Fibroblast of skin of abdomen (primary cell): ENCODE results near the gene CTBP1.
A peak's percentile ranks its signal among the peaks of the same experiment; 100 is the strongest.

Experiments used
- DNase-seq: peaks from one replicate; pipeline ENCODE4 v3.0.0-alpha.2; 2013

The CTBP1 gene

GRCh38 chr4:1283711-1284110 is 34.8 kb upstream of the CTBP1 start:
- no peak for DNase-seq

DNA sequence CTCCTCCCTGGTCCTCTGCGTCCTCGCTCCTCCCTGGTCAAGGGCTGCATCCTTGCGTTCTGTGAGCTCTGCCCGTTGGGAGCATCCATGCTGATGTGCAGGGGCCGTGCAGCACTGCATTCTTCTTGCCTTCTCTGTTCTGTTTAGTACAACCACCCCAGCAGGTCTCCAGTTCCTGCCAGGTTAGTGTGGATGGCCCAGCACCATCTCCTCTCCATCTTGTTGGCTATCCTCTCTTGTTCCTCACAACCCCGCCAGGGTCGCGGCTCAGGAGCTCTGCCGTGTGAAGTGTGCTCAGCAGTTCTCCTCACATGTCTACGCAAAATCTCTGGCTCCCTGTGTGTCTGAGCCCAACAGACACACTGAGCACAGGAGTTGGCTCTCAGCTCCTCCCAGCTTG is 30.3 kb upstream of the CTBP1 start:
- DNase-seq: no peak

DNA sequence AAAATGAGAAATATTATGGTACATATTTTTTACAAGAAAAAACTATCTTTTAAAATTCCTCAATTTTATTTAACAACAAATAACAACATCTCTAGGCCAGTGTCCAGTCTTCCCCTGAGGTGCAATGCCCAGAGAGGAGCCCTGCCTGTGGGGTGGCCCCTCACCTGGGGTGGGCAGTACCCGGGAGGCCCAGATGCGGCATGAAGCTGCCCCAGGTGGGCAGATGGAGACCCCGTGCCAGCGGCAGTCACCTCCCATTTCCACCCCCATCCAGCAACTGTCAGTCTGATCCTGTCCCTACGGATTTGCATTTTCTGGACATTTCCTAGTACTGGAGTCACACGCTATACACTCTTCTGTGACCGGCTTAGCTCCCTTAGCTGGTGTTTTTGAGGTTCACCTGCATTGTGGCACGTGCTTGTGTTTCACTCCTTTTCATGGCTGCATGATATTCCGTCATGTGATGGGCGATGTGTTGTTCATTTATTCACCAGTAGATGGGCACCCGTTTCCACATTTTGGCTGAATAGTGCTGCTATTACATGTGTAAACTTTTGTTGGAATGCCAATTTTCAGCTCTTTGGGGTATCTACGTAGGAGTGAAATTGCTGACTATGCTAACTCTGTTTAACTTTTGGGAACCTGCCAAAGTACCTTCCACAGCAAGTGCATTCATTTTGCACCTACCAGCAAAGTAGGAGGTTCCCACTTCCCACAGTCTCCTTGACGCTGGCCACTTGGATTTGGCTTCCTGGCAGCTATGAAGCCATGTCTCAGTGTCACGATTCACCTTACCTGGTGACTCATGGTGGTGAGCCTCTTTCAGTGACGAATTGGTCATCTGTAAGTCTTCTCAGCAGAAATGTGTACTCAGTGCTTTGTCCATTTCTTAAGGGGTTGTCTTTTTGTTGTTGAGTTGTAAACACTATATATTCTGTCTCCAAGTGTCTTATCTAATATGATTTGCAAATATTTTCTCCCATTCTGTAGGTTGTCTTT is 29.0 kb upstream of the CTBP1 start:
- DNase-seq: no peak

DNA sequence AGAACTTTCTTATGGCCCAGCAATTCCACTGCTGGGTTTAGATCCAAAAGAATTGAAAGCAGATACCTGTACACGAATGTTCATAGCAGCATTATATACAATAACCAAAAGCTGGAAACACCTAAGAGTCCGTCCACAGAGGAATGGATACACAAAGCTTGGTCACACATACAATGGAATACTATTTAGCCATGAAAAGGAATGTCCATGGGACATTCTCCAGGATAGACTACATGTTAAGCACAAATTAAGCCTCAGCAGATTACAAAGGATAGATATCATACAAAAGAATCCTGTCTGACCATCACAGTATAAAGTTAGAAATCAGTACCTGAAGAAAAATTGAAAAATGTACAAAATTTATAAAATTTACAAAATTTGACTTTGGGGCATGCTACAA is 28.1 kb upstream of the CTBP1 start:
- no peak for DNase-seq

DNA sequence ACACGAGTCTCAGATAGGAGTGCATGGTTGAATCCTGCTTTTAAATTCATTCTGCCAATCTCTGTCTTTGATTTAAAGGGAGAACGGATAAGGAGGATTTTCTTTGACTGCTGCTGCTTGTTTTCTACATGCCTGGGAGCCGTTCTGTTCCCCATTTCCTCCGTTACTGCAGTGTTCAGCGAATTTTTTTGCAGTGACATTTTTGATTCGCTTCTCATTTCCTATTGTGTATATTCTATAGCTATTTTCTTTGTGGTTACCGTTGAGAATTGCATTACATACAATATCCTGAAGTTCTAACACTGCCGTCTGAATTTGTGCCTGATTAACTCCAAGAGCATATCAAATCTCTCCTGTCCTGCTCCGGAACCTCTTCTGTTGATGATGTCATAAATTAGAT is 25.9 kb upstream of the CTBP1 start:
- peak; percentile 13 for DNase-seq

DNA sequence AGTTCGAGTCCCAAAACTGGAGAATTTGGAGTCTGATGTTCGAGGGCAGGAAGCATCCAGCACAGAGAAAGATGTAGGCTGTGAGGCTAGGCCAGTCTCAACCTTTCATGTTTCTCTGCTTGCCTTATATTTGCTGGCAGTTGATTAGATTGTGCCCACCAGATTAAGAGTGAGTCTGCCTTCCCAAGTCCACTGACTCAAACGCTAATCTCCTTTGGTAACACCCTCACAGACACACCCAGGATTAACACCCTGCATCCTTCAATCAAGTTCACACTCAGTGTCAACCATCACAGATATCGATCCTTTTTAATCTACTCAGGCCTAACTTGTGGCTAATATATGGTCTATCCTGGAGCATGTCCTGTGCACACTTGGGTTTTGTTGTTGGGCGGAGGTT is 22.8 kb upstream of the CTBP1 start:
- DNase-seq: no peak

DNA sequence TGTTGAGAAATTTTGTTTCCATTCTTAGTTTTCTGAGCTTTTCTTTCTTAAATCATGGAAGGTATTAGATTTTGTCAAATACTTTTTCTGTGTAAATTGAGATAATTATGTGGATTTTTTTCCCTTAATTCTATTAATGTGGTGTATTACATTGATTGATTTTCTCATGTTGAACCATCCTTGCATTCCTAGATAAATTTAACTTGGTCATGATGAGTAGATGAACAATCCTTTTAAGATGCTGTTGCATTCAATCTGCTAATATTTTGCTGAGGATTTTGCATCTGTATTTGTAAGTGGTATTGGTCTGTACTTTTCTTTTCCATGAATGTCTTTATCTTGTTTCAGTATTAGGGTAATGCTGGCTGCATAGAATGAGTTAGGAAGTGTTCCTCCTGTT is 20.3 kb upstream of the CTBP1 start:
- no peak for DNase-seq

- no peak for DNase-seq
Measured at GRCh38 chr4:1266881-1267763, 18.2 kb upstream of the CTBP1 start.

DNA sequence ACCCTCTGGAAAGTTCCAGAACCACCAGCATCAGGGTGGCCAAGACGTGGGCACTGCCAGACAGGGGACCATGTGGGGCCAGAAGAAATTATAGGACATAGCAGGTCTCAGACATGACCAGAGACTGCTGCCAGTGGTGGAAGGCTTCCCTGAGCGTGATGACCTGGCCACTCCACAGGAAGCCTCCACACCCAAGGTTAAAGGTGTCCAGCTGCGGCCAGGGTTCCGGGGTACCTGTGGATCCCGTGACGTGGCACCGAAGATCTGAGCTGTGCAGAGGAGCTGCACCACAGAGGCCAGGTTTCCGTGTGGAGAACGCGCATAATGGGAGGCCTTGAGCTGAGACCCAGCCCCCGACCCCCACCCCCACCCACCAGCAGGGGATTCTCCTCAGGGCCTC is 16.4 kb upstream of the CTBP1 start:
- DNase-seq: no peak

DNA sequence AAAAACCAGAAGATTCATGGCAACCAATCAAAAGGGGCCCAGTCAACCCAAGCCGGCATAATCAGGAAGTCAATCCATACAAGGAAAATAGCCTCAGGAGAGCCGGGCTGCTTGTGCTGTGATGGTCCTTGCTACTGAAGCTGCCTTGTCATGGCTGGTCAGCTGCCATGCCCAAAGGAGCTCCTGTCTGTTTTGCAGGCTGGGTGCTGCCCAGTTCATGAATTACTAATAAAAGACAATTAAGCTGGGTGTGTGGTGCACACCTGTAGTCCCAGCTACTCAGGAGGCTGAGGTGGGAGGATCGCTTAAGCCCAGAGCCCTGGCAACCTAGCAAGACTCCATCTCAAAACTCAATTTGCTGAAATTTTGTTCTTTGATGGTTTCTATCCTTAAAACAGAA is 16.0 kb upstream of the CTBP1 start:
- DNase-seq: no peak

GRCh38 chr4:1261107-1261928 is 12.4 kb upstream of the CTBP1 start:
- DNase-seq: no peak

DNA sequence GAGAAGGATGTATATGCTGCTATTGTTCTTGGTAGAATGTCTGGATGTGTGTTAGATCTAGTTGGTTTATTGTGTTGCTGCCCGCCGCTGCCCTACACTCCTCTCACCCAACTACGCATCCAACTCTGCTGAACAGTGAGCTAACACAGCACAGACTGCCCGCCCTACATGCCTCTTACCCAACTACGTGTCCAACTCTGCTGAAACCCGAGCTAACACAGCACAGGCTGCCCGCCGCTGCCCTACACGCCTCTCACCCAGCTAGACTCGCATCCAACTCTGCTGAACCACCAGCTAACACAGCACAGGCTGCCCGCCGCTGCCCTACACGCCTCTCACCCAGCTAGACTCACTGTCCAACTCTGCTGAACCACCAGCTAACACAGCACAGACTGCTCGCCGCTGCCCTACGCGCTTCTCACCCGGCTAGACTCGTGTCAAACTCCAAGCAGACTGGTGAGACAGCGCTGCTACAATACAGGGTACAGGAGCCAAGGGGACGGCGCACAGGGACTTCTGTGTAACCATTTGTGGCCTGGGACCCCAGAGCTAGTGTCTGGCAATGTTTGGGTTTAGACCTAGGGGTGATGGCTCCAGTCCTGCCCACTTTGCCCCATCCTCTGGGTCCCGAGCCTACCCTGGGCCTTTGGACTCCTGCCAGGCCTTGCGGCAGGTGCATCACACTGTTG is 11.6 kb upstream of the CTBP1 start:
- DNase-seq: no peak

GRCh38 chr4:1259966-1260365 is 11.0 kb upstream of the CTBP1 start:
- no peak for DNase-seq

DNA sequence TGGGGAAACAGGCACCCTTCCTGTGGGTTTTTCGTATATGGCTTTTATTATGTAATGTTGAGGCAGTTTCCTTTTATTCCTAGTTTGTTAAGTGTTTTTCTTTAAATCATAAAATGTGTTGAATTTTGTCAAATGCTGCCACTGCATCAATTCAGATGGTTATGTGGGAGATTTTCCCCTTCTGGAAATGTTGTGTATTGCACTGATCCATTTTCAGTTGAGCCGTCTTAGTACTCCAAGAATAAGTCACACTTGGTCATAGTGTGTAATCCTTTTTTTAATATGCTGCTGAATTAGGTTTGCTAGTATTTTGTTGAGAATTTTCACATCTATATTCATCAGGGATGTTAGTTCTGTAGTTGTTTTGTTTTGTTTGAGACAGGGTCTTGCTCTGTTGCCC is 9.5 kb upstream of the CTBP1 start:
- DNase-seq: no peak

- no peak for DNase-seq
Measured at GRCh38 chr4:1255699-1256098, 6.8 kb upstream of the CTBP1 start.

DNA sequence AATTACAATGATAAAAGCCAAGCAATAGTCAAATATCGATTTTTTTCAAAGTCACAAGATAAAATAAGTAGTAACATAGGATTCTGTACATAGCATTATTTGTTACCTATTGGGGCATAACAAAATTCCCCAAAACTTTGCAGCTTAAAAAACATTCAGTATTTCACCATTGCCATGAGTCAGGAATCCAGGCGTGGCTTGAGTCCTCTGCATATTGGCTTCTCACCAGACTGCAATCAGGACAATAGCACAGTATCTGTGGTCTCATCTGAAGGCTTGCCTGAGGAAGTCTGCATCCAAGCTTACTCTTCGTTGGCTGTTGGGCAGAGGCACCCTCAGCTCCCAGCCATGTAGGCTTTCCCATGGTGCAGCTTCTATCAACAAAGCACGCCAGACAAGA is 6.2 kb upstream of the CTBP1 start:
- DNase-seq: no peak

GRCh38 chr4:1253831-1254230 is 4.9 kb upstream of the CTBP1 start:
- DNase-seq: no peak

DNA sequence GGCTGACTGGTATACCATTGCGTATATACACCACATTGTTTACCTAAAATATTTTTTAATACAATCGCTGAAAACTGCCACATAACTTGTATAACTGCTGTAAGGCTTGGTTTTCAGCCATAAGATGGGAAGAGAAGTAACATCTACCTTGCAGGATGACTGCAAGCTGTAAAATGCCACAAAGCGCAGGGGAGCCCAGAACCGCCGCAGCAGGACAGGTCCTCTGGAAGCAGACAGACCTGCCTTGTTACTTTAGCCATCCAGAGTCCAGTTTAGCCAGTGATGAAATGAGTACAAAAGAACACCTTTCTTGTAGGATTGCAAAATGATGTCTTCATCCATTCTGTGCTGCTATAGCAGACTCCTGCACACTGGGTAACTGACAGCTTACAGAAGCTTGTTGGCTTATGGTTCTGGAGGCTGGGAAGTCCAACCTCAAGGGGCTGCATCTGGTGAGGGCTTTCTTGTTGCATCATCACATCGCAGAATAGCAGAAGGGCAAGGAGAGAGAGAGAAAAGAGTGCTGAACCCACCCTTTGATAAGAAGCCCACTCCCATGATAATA is 4.1 kb upstream of the CTBP1 start:
- DNase-seq: no peak

- no peak for DNase-seq
Measured at GRCh38 chr4:1251773-1252066, 2.8 kb upstream of the CTBP1 start.

DNA sequence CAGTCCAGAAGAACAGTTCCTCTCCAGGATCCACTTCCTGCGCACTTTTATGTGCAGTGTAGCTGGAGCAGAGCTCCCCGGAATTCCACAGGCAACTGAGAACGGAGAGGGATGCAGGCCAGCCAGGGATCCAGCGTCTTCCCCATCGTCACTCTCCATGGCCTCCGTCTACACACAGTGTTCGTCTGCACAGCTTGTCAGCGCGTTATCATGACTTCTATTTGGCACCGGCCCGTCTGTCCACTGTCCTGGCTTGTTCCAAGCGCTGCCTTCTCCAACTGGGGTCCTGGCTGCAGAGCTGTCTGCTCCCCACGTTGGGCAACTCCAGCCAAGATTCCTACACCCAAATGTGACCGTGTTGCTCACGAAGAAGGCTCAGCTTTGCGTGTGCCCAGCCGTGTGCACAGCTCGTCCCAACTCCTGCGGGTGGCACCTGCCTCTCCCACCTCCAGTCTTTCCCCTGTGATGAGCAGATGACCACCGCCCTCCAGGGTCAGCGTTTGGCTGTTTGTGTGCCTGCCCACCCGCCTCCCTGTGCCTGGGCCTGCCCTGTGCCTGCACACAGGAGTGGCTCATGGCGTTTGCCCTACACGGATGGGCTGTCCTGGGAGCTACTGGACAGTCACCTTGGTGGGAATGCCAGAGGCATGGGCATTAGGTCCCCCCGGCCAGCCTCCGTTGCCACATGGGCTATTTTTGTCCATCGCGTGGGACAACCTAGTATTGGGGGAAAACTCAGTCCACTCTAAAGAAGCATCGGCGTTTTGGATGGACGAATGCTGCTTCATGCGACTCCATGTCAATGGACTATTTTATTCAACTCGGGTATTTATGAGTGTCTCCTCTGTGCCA is 2.2 kb upstream of the CTBP1 start:
- no peak for DNase-seq

DNA sequence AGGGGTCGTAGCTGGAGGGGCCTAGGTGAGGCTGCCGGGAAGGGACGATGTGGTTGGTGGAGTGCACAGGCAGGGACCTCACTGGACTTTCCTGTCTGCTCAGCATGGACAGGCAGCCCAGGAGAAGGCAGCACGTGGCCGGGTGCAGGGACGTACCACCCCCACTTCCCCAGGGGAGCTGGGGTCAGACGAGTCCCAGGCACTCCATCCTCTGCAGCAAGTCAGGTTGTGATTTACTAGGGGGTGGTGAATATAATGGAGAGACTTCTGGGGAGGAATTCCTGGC is 1.5 kb upstream of the CTBP1 start:
- no peak for DNase-seq
